H54 (cell line): ENCODE data around the gene SPTBN4.
"Not testable (repeated sequence)": the region's sequence is repeated elsewhere in the genome, so short reads cannot be mapped to it uniquely, and the experiment has no call there.

Experiments
- DNase-seq: peaks from one replicate; pipeline ENCODE4 v3.0.0; 2011; ENCODE audit warnings: low spot score, mixed read lengths; ENCODE audit not compliant: insufficient read length
- FAIRE-seq: peaks from 3 replicates; lab custom pipeline; 2011; peaks lifted over from hg19 to GRCh38; lab: Jason Lieb, UNC
- POLR2A ChIP-seq: IDR thresholded peaks from 2 replicates; pipeline ENCODE4 v1.6.1; 2011; ENCODE audit warnings: low read depth, mild to moderate bottlenecking, low read length

Gene SPTBN4

GRCh38 chr19:40425450-40426287 lies 41.1 kb upstream of the SPTBN4 start, which contains the start of gene SERTAD1:
Gene SERTAD1 (minus strand): TSS chr19:40425992. CDS start chr19:40423546, 2,446 bp downstream.
- peak; percentile 81 for FAIRE-seq
- peak; percentile 100 for TF ChIP-seq POLR2A

GRCh38 chr19:40428197-40428596 lies 38.6 kb upstream of the SPTBN4 start:
- not testable (repeated sequence) for FAIRE-seq, DNase-seq

More at GRCh38 chr19:40425450-40426287, 41.1 kb upstream of the SPTBN4 start, which contains the start of gene SERTAD1:
- DNase-seq: peak; percentile 98

- FAIRE-seq: not testable (repeated sequence)
Observed at GRCh38 chr19:40430242-40430641, 36.6 kb upstream of the SPTBN4 start.

GRCh38 chr19:40431698-40432097 lies 35.1 kb upstream of the SPTBN4 start:
- no peak for FAIRE-seq
- TF ChIP-seq POLR2A: no peak
- DNase-seq: no peak

More at GRCh38 chr19:40430242-40430641, 36.6 kb upstream of the SPTBN4 start:
- DNase-seq: not testable (repeated sequence)

- not testable (repeated sequence) for DNase-seq, FAIRE-seq
Observed at GRCh38 chr19:40432760-40433159, 34.0 kb upstream of the SPTBN4 start.

GRCh38 chr19:40433391-40434216 lies 33.2 kb upstream of the SPTBN4 start:
- DNase-seq (peak; percentile 90), FAIRE-seq (no peak)
- peak; percentile 17; the same call in 1 of the 2 replicates for TF ChIP-seq POLR2A

GRCh38 chr19:40438284-40438683 lies 28.5 kb upstream of the SPTBN4 start:
- no peak for DNase-seq
- no peak for TF ChIP-seq POLR2A
- FAIRE-seq: no peak

- DNase-seq (no peak), FAIRE-seq (no peak)
- TF ChIP-seq POLR2A: no peak
Observed at GRCh38 chr19:40441719-40442253, 25.0 kb upstream of the SPTBN4 start.

- TF ChIP-seq POLR2A: no peak
- FAIRE-seq (no peak), DNase-seq (no peak)
Observed at GRCh38 chr19:40442328-40443130, 24.3 kb upstream of the SPTBN4 start.

GRCh38 chr19:40443131-40443999 lies 23.4 kb upstream of the SPTBN4 start:
- DNase-seq: peak; percentile 98
- peak; percentile 36 for TF ChIP-seq POLR2A
- FAIRE-seq: peak; percentile 52

GRCh38 chr19:40444000-40444824 lies 22.6 kb upstream of the SPTBN4 start, which contains the start of gene SERTAD3:
Gene SERTAD3 (minus strand): TSS chr19:40444335. CDS start chr19:40442080, 2,255 bp downstream.
- DNase-seq: peak; percentile 94
- FAIRE-seq: no peak
- peak; percentile 95 for TF ChIP-seq POLR2A
